ENCODE measurements around the gene FGD6.

Gene FGD6

DNA sequence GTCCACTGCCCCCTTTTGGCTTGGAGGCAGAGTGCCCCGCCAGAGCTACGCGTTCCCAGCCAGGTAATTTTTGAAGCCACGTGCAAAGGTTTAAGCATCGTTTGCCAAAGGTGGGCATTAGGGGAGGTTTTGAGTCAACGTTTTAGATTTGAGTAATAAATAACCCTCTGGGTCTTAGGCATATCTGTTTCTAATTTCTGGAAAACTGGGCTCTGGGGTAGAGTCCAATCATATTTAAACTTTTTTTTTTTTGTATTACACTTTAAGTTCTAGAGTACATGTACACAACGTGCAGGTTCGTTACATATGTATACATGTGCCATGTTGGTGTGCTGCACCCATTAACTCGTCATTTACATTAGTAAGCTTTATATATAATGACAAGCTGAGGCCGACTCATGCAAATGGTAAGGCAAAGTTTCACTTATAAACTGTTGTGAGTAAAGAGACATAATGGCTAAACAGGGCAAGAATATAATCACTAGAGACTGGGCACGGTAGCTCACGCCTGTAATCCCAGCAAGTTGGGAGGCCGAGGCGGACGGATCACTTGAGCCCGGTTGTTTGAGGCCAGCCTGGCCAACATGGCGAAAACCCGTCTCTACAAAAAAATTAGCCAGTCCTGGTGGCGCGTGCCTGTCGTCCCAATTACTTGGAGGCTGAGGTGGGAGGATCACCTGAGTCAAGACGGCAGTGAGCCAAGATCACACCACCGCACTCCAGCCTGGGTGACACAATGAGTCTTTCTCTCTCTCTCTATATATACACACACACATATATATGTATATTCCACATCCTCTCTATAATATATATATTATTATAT, 143.4 kb downstream of the FGD6 start:
- DNase-seq, result no peak

DNA sequence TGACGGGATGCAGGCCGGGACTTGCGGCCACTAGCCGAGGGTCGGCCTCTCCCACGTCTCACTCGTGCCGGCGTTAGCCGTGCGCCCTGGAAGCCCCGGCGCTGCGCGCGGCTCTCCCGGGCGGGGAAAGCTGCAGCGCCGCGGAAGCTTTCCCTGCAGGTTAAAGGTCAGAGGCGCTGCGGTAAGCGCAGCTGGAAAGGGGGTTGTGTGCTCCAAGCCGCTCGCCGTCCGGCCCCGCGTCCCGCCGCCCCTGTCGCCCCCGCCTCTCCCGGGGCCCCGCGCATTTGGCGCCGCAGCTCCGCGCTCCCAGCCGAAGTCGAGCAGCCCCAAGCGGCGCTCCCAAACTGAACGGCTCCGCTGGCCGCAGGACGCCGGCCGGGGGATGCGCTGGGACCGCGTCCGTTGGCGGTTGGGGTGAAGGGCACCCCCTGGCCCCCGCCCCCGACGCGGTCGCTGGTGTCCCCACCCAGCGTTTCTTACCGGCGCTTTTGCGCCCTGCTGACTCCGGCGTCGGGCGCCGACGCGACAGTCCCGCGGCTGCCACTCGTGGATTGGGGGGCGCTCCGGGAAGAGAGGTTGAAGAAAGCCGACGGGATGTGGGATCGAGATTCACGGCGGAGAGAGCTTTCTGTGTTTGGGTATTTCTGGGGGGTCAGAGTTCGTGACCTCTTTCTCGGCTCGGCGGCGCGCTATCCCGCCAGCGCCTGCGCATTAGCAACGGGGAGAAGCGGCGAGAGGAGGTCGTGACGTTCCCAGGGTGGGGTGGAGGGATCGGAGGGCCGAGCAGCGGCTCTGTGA, 144.2 kb downstream of the FGD6 start, which contains the start of gene NR2C1:
Gene NR2C1, minus strand, starts transcription at position 719 of the 798 bp plus-strand sequence. CDS start 6,234 bp downstream, outside the sequence.
- peak; percentile 90 for DNase-seq

DNA sequence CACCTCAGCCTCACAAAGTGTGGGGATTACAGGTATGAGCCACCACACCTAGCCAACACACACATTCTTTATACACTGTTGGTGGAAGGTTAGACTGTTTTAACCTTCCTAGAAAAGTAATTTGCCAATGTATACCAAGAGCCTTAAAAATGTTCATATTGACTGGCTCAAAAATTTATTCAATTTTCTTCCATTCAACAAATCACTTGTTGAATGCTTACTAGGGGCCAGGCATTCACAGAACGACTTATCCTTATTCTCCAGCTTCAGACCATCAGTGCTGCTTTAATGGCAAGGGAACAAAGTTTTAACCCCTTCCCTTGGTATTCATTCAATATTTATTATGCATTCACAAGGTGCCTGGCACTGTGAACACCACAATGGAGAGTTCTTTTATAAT, 146.9 kb downstream of the FGD6 start:
- no peak for DNase-seq

DNA sequence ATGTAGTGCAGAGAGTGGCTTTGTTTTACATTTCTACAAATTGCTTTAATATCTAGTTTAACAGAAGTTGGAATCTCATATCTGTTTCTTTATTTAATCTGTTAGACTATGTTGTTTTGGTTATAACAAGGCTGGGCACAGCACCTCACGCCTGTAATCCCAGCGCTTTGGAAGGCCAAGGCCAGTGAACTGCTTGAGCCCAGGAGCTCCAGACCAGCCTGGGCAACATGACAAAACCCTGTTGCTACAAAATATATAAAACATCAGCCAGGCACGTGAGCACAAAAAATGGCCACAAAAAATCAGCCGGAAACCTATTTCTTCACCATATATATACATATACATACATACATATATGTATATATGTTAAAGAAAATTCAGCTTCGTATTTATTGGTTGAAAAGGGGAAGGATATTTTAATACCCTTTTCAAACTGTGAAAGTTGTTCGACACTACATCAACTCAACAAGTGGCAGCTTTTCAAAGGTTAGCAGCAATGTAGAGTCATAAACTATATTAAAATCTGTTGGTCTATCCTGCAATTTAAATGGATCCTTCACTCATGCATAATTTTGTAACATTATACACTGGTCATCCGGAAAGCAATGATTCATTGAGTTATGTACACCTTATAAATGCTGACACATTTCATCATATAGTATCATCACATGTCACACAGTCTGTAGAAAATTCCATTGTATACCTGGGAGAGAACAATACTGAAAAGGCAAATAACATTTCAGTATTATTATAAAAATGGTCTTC, 151.0 kb downstream of the FGD6 start:
- DNase-seq, result no peak

DNA sequence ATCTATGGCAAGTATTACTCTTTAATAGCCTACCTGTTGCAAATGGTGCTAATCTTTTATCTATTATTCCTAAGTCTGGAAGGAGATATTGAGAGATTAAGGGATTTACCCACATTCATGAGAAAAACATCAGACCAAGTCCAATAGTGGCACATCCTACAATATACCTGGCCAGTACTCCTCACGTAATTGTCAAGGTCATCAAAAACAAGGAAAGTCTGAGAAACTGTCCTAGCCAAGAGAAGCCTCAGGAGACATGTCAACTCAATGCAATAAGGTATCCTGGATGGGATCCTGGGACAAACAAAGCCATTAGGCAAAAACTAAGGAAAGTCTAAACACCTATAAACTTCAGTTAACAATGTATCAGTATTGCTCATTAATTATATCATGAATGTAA, 156.3 kb downstream of the FGD6 start:
- no peak for DNase-seq

DNA sequence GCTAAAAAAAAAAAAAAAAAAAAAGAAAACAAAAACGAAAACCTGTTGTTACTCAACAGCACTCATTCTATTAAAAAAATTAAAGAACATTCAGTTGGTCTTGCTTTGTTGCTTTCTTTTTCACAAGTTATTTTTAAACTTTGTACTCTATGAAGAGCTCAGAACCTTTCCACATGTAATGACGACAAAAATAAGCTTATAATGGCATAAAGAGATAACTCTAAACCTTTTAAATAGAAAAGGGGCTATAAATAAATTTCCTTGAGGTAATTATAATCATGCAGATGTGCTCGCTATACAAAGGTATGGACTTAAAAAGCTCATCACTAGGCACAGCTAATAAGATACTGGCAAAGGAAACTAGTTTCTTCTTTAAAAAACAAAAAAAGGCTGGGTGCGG, 157.3 kb downstream of the FGD6 start:
- no peak for DNase-seq

DNA sequence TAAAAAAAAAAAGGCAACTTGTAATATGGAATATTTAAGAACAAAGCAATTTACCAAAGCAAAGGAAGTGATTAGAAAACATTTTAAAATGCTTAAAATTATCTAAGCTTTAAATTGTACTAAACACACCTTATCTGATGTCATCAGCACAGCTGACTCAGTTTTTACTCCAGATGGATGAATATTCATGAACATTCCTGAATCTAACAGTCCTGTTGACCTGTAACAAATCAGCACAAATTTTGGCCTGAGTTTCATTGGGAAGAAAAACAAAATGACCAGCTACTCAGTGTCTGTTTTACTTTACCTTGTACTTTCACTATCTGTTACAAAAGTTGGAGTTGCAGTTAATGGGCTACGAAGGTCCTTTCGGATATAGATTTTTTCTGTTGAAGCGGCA, 159.8 kb downstream of the FGD6 start:
- DNase-seq, result no peak

DNA sequence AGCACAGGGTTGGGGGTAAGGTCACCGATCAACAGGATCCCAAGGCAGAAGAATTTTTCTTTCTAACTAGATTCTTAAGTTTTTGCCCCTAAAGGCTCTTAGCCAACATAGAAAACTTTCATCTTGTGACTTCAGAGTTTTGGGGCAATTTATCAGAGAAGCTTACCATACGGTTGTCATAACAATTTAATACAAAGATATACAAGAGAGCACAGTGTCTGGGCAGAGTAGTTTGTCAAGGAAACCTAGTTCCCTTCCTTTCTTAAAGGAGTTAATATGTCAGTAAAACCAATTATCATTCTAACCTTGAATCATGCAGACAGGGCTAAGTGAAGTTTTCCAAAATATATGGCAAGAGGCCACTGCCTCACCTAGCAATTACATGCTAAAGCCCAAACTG, 162.2 kb downstream of the FGD6 start:
- DNase-seq, result no peak

DNA sequence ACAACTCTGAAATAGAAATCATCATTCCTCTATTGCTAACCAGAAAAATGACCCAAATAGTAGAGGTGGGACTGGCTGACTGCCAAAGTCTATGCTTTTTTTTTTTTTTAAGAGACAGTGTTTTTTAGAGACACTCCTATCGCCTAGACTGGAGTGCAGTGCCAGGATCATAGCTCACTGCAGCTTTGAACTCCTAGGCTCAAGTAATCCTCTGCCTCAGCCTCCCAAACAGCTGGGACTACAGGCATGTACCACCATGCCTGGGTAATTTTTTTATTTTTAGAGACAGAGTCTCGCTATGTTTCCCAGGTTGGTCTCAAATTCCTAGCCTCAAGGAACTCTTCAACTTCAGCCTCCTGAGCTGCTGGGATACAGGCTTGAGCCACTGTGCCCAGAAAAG, 163.1 kb downstream of the FGD6 start:
- no peak for DNase-seq

DNA sequence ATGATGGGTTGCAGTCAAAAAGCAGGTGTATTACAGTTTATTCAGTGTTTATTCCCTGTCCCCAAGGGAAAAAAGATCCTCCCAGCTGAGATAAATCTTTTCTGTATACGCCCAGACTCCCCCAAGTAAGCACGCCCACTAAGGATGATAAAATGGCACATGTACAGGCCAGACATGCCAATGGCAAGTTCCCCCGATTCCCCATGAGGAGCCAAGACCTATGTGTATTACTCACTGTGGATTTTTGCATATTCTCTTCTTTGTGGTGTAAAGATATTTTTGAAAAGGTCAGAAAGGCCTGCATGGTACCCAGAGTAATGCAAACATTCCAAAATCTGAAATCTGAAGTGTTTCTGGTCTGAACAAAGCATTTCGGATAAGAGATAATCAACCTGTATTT, 166.0 kb downstream of the FGD6 start:
- DNase-seq, result no peak

DNA sequence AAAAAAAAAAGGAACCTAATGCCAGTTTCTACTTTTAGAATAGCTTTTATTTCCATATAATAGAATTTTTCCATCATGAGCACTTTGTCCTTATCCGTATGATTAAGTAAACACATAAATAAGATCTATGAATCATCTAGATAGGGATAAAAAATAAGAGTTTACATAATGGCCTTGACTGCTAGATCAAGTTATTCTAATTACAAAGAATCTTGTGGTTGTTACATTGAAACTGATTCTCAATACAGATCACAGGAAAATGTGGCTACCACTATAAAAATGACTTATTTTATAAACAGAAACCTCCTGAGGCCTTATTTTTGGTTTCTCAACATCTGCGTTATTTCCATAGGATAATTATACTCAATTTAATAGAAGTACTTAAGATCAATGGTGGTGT, 179.4 kb downstream of the FGD6 start:
- DNase-seq, result no peak

DNA sequence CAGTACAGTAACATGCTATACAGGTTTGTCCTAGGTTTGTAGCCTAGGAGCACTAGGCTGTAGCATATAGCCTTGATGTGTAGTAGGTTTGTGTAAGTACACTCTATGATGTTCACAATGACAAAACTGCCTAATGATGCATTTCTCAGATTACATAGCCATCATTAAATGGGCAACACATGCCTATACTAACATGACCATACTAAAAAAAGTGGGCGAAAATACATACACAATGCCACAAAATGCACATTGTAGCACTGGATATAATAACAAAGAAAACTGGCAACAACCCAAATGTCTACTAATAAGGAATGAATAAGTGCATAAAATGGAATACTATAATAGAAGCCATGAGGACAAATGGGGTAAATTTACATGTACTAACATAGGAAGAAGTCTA, 182.5 kb downstream of the FGD6 start:
- DNase-seq, result no peak
